SU-DHL-6 (cell line): ENCODE results near the gene POC1A.

Experiments used
- EZH2phosphoT487 ChIP-seq: fragments of 200-600 bp; sonication (generic), shearing (Covaris generic); conservative IDR thresholded peaks from 2 replicates; pipeline ENCODE4 v1.6.1; 2018; ENCODE audit warnings: mild to moderate bottlenecking, antibody characterized with exemption, low read length, moderate library complexity, mixed read lengths
- TF ChIP-seq, protein P1 (sequence below): fragments of 200-600 bp; sonication (generic); IDR thresholded peaks from one replicate; pipeline ENCODE4 v1.5.1; 2017; ENCODE audit warnings: antibody characterized with exemption, mild to moderate bottlenecking, low read length, moderate library complexity; ENCODE audit not compliant: insufficient read depth, poor library complexity, severe bottlenecking

GRCh38 chr3:52191663-52192062 lies 37.4 kb upstream of the POC1A start:
- TF ChIP-seq, protein P1, sequence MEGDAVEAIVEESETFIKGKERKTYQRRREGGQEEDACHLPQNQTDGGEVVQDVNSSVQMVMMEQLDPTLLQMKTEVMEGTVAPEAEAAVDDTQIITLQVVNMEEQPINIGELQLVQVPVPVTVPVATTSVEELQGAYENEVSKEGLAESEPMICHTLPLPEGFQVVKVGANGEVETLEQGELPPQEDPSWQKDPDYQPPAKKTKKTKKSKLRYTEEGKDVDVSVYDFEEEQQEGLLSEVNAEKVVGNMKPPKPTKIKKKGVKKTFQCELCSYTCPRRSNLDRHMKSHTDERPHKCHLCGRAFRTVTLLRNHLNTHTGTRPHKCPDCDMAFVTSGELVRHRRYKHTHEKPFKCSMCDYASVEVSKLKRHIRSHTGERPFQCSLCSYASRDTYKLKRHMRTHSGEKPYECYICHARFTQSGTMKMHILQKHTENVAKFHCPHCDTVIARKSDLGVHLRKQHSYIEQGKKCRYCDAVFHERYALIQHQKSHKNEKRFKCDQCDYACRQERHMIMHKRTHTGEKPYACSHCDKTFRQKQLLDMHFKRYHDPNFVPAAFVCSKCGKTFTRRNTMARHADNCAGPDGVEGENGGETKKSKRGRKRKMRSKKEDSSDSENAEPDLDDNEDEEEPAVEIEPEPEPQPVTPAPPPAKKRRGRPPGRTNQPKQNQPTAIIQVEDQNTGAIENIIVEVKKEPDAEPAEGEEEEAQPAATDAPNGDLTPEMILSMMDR, result no peak
- no peak for TF ChIP-seq EZH2phosphoT487
